Neuronal stem cell (in vitro differentiated cells): ENCODE results near the gene ENDOV.

Experiments used
- DNase-seq: peaks from one replicate; pipeline ENCODE4 v3.0.0-alpha.2; 2013; ENCODE audit warnings: low spot score
- H2AFZ ChIP-seq: one replicate; pipeline ENCODE4 v1.6.1; 2013; ENCODE audit warnings: mild to moderate bottlenecking, low read length, inconsistent platforms
- H2AK5ac ChIP-seq: 2 replicates; pipeline ENCODE4 v1.6.1; 2013; ENCODE audit warnings: low read depth, mild to moderate bottlenecking, inconsistent platforms, low read length, moderate library complexity, mixed read lengths
- H2BK120ac ChIP-seq: 2 replicates; pipeline ENCODE4 v1.6.1; 2013; ENCODE audit warnings: low read depth, mild to moderate bottlenecking, inconsistent platforms, low read length, moderate library complexity, mixed read lengths
- H2BK12ac ChIP-seq: one replicate; pipeline ENCODE4 v1.6.1; 2013; ENCODE audit warnings: low read length, inconsistent platforms
- H2BK15ac ChIP-seq: 2 replicates; pipeline ENCODE4 v1.6.1; 2013; ENCODE audit warnings: mild to moderate bottlenecking, low read length, inconsistent platforms, mixed read lengths
- H2BK5ac ChIP-seq: one replicate; pipeline ENCODE4 v1.6.1; 2013; ENCODE audit warnings: inconsistent platforms, mild to moderate bottlenecking, low read length, moderate library complexity
- H3K14ac ChIP-seq: one replicate; pipeline ENCODE4 v1.6.1; 2013; ENCODE audit warnings: low read length, inconsistent platforms
- H3K18ac ChIP-seq: 2 replicates; pipeline ENCODE4 v1.6.1; 2013; ENCODE audit warnings: low read length, inconsistent platforms
- H3K23ac ChIP-seq: 2 replicates; pipeline ENCODE4 v1.6.1; 2013; ENCODE audit warnings: low read depth, mild to moderate bottlenecking, mixed read lengths, low read length, inconsistent platforms; ENCODE audit not compliant: poor library complexity
- H3K27ac ChIP-seq: replicated peaks from 3 replicates; pipeline ENCODE4 v1.5.1; 2013; ENCODE audit warnings: low read length, inconsistent platforms
- H3K27me3 ChIP-seq, 3 experiments: 2 replicates each; pipeline ENCODE4 v1.6.1; 2013; ENCODE audit warnings: low read length in 3 of 3, mild to moderate bottlenecking in 2 of 3, inconsistent platforms in 1 of 3, low read depth in 1 of 3, mixed read lengths in 1 of 3, moderate library complexity in 1 of 3; ENCODE audit not compliant: control insufficient read depth in 3 of 3, insufficient read depth in 3 of 3
- H3K36me3 ChIP-seq, 2 donors: replicated peaks in 1 of 2; 2 replicates each; pipeline ENCODE4 v1.6.1; 2013; ENCODE audit warnings: low read length in 2 of 2; ENCODE audit not compliant: control insufficient read depth in 2 of 2, insufficient read depth in 2 of 2
- H3K4ac ChIP-seq: 2 replicates; pipeline ENCODE4 v1.6.1; 2013; ENCODE audit warnings: inconsistent platforms, mild to moderate bottlenecking, low read length, moderate library complexity
- H3K4me1 ChIP-seq, 2 donors: 1 replicate in 1 of 2; 2 replicates in 1 of 2; pipeline ENCODE4 v1.6.1; 2013; ENCODE audit warnings: low read length in 2 of 2, low read depth in 1 of 2; ENCODE audit not compliant: control insufficient read depth in 2 of 2, insufficient read depth in 1 of 2
- H3K4me2 ChIP-seq: one replicate; pipeline ENCODE4 v1.6.1; 2013; ENCODE audit warnings: mild to moderate bottlenecking, low read length, inconsistent platforms; ENCODE audit not compliant: insufficient read depth, poor library complexity, severe bottlenecking
- H3K4me3 ChIP-seq, 2 donors: 2 replicates each; pipeline ENCODE4 v1.5.1; 2013; ENCODE audit warnings: low read length in 2 of 2, mild to moderate bottlenecking in 2 of 2, inconsistent platforms in 1 of 2, moderate library complexity in 1 of 2
- H3K79me1 ChIP-seq: one replicate; pipeline ENCODE4 v1.6.1; 2013; ENCODE audit warnings: low read depth, mild to moderate bottlenecking, inconsistent platforms, low read length, moderate library complexity
- H3K9ac ChIP-seq: one replicate; pipeline ENCODE4 v1.6.1; 2013; ENCODE audit warnings: mild to moderate bottlenecking, low read depth, low read length, inconsistent platforms; ENCODE audit not compliant: poor library complexity
- H3K9me3 ChIP-seq, 2 donors: replicated peaks in 1 of 2; 2 replicates each; pipeline versions ENCODE3 to v1.6.1; 2013; ENCODE audit warnings: low read length in 2 of 2, mild to moderate bottlenecking in 2 of 2, inconsistent platforms in 1 of 2, low read depth in 1 of 2, mixed read lengths in 1 of 2, moderate library complexity in 1 of 2; ENCODE audit not compliant: control insufficient read depth in 2 of 2, insufficient read depth in 1 of 2
- H4K8ac ChIP-seq: one replicate; pipeline ENCODE4 v1.6.1; 2013; ENCODE audit warnings: low read depth, mild to moderate bottlenecking, inconsistent platforms, low read length, moderate library complexity
- H4K91ac ChIP-seq: one replicate; pipeline ENCODE4 v1.6.1; 2013; ENCODE audit warnings: low read length, low read depth, mild to moderate bottlenecking, inconsistent platforms; ENCODE audit not compliant: poor library complexity
- WGBS, 2 donors: extraction: QIAGEN DNeasy Blood & Tissue Kit; methylation state at CpG; one replicate each; pipeline ENCODE4 v1.1.7; 2013; ENCODE audit warnings: missing lambda C conversion rate in 2 of 2, mixed read lengths in 1 of 2; ENCODE audit not compliant: insufficient read length in 2 of 2, insufficient replicate concordance in 1 of 2; ENCODE audit errors: extremely low coverage in 2 of 2; 5-methylcytosine and 5-hydroxymethylcytosine counted together

Gene ENDOV

GRCh38 chr17:80458016-80458415 is 43.0 kb downstream of the ENDOV start:
- Histone ChIP-seq H3K79me1 (peaks cover 1% of the 10 kb centered on the region), H2BK12ac (no peak overlapping the region), H3K23ac (no peak overlapping the region), H3K4me1 (peaks cover 11% of the 10 kb centered on the region in 2 donors), H3K27me3 (peaks cover 0 to 47% (median 0%) of the 10 kb centered on the region in 3 experiments), H2BK120ac (no peak overlapping the region), H3K4ac (no peak overlapping the region), H2AK5ac (no peak overlapping the region), H3K4me2 (no peak overlapping the region), H2AFZ (no peak overlapping the region), H3K18ac (no peak overlapping the region), H3K4me3 (no peak overlapping the region), H4K8ac (no peak overlapping the region), H3K9me3 (no peaks in the 10 kb centered on the region), H3K14ac (no peak overlapping the region), H2BK5ac (no peak overlapping the region), H3K9ac (no peak overlapping the region), H4K91ac (no peak overlapping the region), H3K36me3 (no peaks in the 10 kb centered on the region), H3K27ac (no peak overlapping the region), H2BK15ac (no peak overlapping the region)
- no peak for DNase-seq
- WGBS, 2 donors = no CpG with 5 or more reads among the region's 8 CpGs

- H3K23ac ChIP-seq = no peak overlapping the region
These were observed 44.3 kb downstream of the ENDOV start for GRCh38 chr17:80459234-80459633.

GRCh38 chr17:80460429-80460834 is 45.5 kb downstream of the ENDOV start:
- DNase-seq = no peak
- H3K4me2 ChIP-seq = no peak overlapping the region
- H3K9me3 ChIP-seq = no peaks in the 10 kb centered on the region
- H4K8ac ChIP-seq = no peak overlapping the region
- WGBS, 2 donors = no CpG with 5 or more reads among the region's 8 CpGs
- H4K91ac ChIP-seq = no peak overlapping the region
- H3K14ac ChIP-seq = no peak overlapping the region
- peaks cover 5% of the 10 kb centered on the region in 2 donors for H3K4me1 ChIP-seq
- H3K18ac ChIP-seq = no peak overlapping the region
- no peak overlapping the region for H2AFZ ChIP-seq
- H3K27me3 ChIP-seq = peaks cover 0 to 69% (median 0%) of the 10 kb centered on the region in 3 experiments
- H3K4me3 ChIP-seq = no peak overlapping the region
- H2BK15ac ChIP-seq = no peak overlapping the region
- no peak overlapping the region for H2BK5ac ChIP-seq
- H3K9ac ChIP-seq = no peak overlapping the region
- H3K4ac ChIP-seq = no peak overlapping the region
- H2BK120ac ChIP-seq = no peak overlapping the region
- H2BK12ac ChIP-seq = no peak overlapping the region
- no peak overlapping the region for H2AK5ac ChIP-seq
- H3K23ac ChIP-seq = no peak overlapping the region
- no peaks in the 10 kb centered on the region for H3K36me3 ChIP-seq
- no peak overlapping the region for H3K27ac ChIP-seq
- H3K79me1 ChIP-seq = peaks cover 1% of the 10 kb centered on the region

More at GRCh38 chr17:80459234-80459633, 44.3 kb downstream of the ENDOV start:
- Histone ChIP-seq H3K4me2 (no peak overlapping the region), H4K8ac (no peak overlapping the region), H4K91ac (no peak overlapping the region), H2BK5ac (no peak overlapping the region), H3K4ac (no peak overlapping the region), H3K9ac (no peak overlapping the region), H3K36me3 (no peaks in the 10 kb centered on the region), H3K27me3 (peaks cover 0 to 58% (median 0%) of the 10 kb centered on the region in 3 experiments), H3K4me1 (peaks cover 5 to 7% of the 10 kb centered on the region in 2 donors), H3K14ac (no peak overlapping the region), H3K79me1 (peaks cover 1% of the 10 kb centered on the region), H2AFZ (no peak overlapping the region), H2BK12ac (no peak overlapping the region), H2AK5ac (no peak overlapping the region), H3K18ac (no peak overlapping the region), H2BK120ac (no peak overlapping the region), H3K27ac (no peak overlapping the region), H3K9me3 (no peaks in the 10 kb centered on the region), H3K4me3 (no peak overlapping the region), H2BK15ac (no peak overlapping the region)
- no CpG with 5 or more reads among the region's 11 CpGs for WGBS, 2 donors
- DNase-seq = no peak

- Histone ChIP-seq H3K9me3 (no peaks in the 10 kb centered on the region), H3K79me1 (peaks cover 1% of the 10 kb centered on the region), H3K4ac (no peak overlapping the region), H3K18ac (peak overlapping the region; percentile 48), H3K27ac (no peak overlapping the region), H2AFZ (no peak overlapping the region), H2BK120ac (no peak overlapping the region), H3K14ac (no peak overlapping the region), H3K9ac (no peak overlapping the region), H2BK15ac (peak overlapping the region; percentile 25), H3K4me3 (no peak overlapping the region), H3K4me2 (no peak overlapping the region), H4K91ac (no peak overlapping the region), H3K27me3 (peaks cover 0 to 81% (median 0%) of the 10 kb centered on the region in 3 experiments), H2AK5ac (peak overlapping the region; percentile 56), H2BK5ac (peak overlapping the region; percentile 48), H2BK12ac (no peak overlapping the region), H4K8ac (no peak overlapping the region), H3K23ac (no peak overlapping the region), H3K36me3 (no peaks in the 10 kb centered on the region), H3K4me1 (no peaks in the 10 kb centered on the region)
- DNase-seq = no peak
- WGBS, 2 donors = no CpG with 5 or more reads among the region's 20 CpGs
These were observed 46.7 kb downstream of the ENDOV start for GRCh38 chr17:80461528-80462160.
